OCI-LY1 (cell line): ENCODE results near the gene VTCN1.

Source experiments
- H2AFZ ChIP-seq: fragments of 200-600 bp; sonication (generic), shearing (Covaris generic); 2 replicates; pipeline ENCODE4 v1.6.0; 2014; ENCODE audit warnings: antibody characterized with exemption, mild to moderate bottlenecking, low read length
- H3F3A ChIP-seq: fragments of 200-600 bp; sonication (generic), shearing (Covaris generic); 2 replicates; pipeline ENCODE4 v1.6.0; 2014; ENCODE audit warnings: mild to moderate bottlenecking, antibody characterized with exemption, low read length, moderate library complexity; ENCODE audit not compliant: insufficient read depth
- H3K27ac ChIP-seq: fragments of 200-600 bp; sonication (generic); 2 replicates; pipeline ENCODE4 v1.5.1; 2014; ENCODE audit warnings: low read length, mixed run types, mild to moderate bottlenecking, low read depth; ENCODE audit not compliant: poor library complexity, severe bottlenecking
- H3K27me3 ChIP-seq: fragments of 200-600 bp; sonication (generic); 2 replicates; pipeline ENCODE4 v1.6.0; 2014; ENCODE audit warnings: antibody characterized with exemption, mild to moderate bottlenecking, low read length, moderate library complexity; ENCODE audit not compliant: insufficient read depth
- H3K36me3 ChIP-seq: fragments of 200-600 bp; sonication (generic); 2 replicates; pipeline ENCODE4 v1.6.1; 2014; ENCODE audit warnings: mild to moderate bottlenecking, antibody characterized with exemption, low read length, moderate library complexity, mixed read lengths; ENCODE audit not compliant: insufficient read depth
- H3K4me1 ChIP-seq: fragments of 200-600 bp; sonication (generic); 2 replicates; pipeline ENCODE4 v1.5.1; 2014; ENCODE audit warnings: mild to moderate bottlenecking, low read length, moderate library complexity; ENCODE audit not compliant: insufficient read depth, severe bottlenecking
- H3K4me2 ChIP-seq: fragments of 200-600 bp; sonication (generic), shearing (Covaris generic); 2 replicates; pipeline ENCODE4 v1.6.1; 2014; ENCODE audit warnings: low read length
- H3K4me3 ChIP-seq: fragments of 200-600 bp; sonication (generic); 2 replicates; pipeline ENCODE4 v1.5.1; 2014; ENCODE audit warnings: low read length, low read depth, mild to moderate bottlenecking, mixed read lengths; ENCODE audit not compliant: poor library complexity, severe bottlenecking
- H3K79me2 ChIP-seq: fragments of 200-600 bp; shearing (Covaris generic); 2 replicates; pipeline ENCODE4 v1.6.1; 2016; ENCODE audit warnings: mixed run types, low read length, mixed read lengths; ENCODE audit not compliant: insufficient read depth
- H3K9ac ChIP-seq: fragments of 200-600 bp; sonication (generic), shearing (Covaris generic); 2 replicates; pipeline ENCODE4 v1.6.1; 2014; ENCODE audit warnings: mild to moderate bottlenecking, low read length, mixed read lengths
- H3K9me2 ChIP-seq: fragments of 200-600 bp; sonication (generic), shearing (Covaris generic); 2 replicates; pipeline ENCODE4 v1.6.1; 2014; ENCODE audit warnings: low read depth, mild to moderate bottlenecking, low read length, mixed read lengths
- H3K9me3 ChIP-seq: fragments of 200-600 bp; shearing (Covaris generic); 2 replicates; pipeline ENCODE4 v1.6.1; 2014; ENCODE audit warnings: low read length, mixed read lengths
- H4K20me1 ChIP-seq: fragments of 200-600 bp; sonication (generic), shearing (Covaris generic); 2 replicates; pipeline ENCODE4 v1.6.0; 2016; ENCODE audit warnings: mild to moderate bottlenecking, low read length; ENCODE audit not compliant: insufficient read depth
- EZH2 ChIP-seq: fragments of 200-600 bp; sonication (generic), shearing (Covaris generic); IDR thresholded peaks from 2 replicates; pipeline ENCODE4 v1.8.0; 2017; ENCODE audit warnings: borderline replicate concordance, mixed run types, mild to moderate bottlenecking, antibody characterized with exemption, low read length, moderate library complexity, mixed read lengths
- TF ChIP-seq, protein P1 (sequence below): fragments of 200-600 bp; sonication (generic), shearing (Covaris generic); IDR thresholded peaks from 2 replicates; pipeline ENCODE4 v1.5.1; 2017; ENCODE audit warnings: mild to moderate bottlenecking, antibody characterized with exemption, low read length, moderate library complexity, mixed read lengths

The VTCN1 gene

DNA sequence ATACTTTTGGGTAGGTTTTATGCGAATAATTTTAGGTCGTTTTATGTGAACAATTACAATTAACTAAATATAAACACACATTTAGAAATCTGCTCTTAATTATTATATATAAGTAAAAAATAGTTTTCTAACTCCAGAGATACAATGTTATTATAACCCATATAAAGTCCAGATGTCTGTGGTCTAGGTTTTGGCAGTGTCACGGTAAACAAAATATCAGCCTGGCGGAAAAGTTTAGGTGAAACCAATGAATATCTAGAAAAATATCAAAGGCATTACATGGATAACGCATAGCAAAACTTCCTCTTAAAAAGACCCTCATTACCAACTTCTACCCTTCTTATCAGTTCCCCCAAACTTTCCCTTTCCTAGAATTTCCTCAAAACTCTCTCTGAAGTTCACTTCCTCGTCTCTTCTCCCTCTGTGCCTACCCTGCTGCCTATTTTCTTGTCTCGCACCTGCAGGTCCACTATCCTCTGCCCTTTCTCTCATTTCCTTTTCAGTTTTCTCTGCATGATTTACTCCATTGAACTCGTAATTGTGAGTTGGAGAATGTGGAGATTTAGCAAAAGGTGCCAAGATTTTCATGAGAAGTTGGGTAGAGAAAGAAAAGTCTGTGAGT lies 21.8 kb downstream of the VTCN1 start:
- Histone ChIP-seq H3F3A (no peaks in the 10 kb centered on the region), H3K9ac (no peak overlapping the region), H3K4me3 (no peak overlapping the region), H3K27me3 (no peaks in the 10 kb centered on the region), H3K27ac (no peak overlapping the region), H3K9me2 (no peaks in the 10 kb centered on the region), H4K20me1 (no peaks in the 10 kb centered on the region), H3K79me2 (no peaks in the 10 kb centered on the region), H3K4me2 (no peak overlapping the region), H3K4me1 (no peaks in the 10 kb centered on the region), H3K9me3 (no peaks in the 10 kb centered on the region), H3K36me3 (no peaks in the 10 kb centered on the region), H2AFZ (no peak overlapping the region)
- no peak for TF ChIP-seq EZH2
- TF ChIP-seq, protein P1, sequence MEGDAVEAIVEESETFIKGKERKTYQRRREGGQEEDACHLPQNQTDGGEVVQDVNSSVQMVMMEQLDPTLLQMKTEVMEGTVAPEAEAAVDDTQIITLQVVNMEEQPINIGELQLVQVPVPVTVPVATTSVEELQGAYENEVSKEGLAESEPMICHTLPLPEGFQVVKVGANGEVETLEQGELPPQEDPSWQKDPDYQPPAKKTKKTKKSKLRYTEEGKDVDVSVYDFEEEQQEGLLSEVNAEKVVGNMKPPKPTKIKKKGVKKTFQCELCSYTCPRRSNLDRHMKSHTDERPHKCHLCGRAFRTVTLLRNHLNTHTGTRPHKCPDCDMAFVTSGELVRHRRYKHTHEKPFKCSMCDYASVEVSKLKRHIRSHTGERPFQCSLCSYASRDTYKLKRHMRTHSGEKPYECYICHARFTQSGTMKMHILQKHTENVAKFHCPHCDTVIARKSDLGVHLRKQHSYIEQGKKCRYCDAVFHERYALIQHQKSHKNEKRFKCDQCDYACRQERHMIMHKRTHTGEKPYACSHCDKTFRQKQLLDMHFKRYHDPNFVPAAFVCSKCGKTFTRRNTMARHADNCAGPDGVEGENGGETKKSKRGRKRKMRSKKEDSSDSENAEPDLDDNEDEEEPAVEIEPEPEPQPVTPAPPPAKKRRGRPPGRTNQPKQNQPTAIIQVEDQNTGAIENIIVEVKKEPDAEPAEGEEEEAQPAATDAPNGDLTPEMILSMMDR = no peak

DNA sequence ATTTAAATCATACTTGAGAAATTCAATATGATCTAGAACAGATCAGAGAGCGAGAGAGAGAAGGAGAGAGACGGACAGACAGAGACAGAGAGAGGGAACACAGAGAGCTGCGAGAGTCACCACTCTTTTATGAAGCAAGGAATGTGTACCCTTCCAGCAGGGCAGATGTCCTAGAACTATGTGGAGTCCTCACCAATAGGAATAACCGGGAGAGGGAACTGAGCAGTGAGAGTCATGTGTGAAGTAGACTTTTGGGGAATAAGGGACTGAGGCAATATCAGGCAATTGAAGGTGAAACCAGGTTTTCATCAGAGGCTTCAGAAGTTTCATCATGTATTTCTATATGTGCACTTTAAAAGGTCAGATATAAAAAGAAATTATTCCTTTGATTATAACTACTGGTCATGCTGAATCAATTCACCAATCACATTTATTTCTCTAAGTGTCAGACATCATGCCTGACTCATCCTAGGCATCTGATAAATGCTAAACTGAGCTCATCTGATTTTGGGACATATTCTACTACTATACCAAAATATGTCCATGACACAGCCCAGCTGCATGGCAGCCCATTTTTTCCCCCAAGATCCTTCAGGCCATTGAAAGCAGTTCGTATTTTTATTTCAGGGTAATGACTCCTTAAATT lies 22.4 kb downstream of the VTCN1 start:
- no peak overlapping the region for H3K9ac ChIP-seq
- H3F3A ChIP-seq = no peaks in the 10 kb centered on the region
- no peaks in the 10 kb centered on the region for H3K79me2 ChIP-seq
- TF ChIP-seq EZH2 = no peak
- TF ChIP-seq, protein P1 = no peak
- H3K4me1 ChIP-seq = no peaks in the 10 kb centered on the region
- no peak overlapping the region for H3K4me3 ChIP-seq
- H3K36me3 ChIP-seq = no peaks in the 10 kb centered on the region
- no peaks in the 10 kb centered on the region for H3K9me3 ChIP-seq
- H3K4me2 ChIP-seq = no peak overlapping the region
- H4K20me1 ChIP-seq = no peaks in the 10 kb centered on the region
- no peaks in the 10 kb centered on the region for H3K27me3 ChIP-seq
- H3K9me2 ChIP-seq = no peaks in the 10 kb centered on the region
- H2AFZ ChIP-seq = no peak overlapping the region
- no peak overlapping the region for H3K27ac ChIP-seq

DNA sequence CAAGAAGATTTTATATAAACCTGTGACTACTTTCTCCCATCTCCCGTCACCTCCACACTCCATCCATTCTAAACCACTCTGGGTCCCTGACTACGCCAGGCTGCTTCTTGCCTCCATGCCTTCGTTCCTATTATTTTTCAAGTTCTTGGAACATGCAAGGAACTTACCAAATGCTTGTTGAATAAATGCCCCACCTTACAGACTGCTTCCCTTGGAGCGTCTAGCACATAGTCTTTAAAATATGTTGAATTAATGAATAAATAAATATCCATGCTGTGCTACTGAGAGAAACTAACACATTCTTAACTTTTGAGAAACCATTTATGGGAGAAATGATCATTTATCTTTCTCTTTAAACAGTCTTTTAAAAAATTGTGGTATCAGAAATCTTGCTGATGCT lies 27.6 kb downstream of the VTCN1 start:
- no peak for TF ChIP-seq EZH2
- TF ChIP-seq, protein P1 = no peak
- H3F3A ChIP-seq = no peaks in the 10 kb centered on the region
- no peaks in the 10 kb centered on the region for H3K36me3 ChIP-seq
- no peak overlapping the region for H2AFZ ChIP-seq
- H3K4me1 ChIP-seq = no peaks in the 10 kb centered on the region
- H3K9me2 ChIP-seq = no peaks in the 10 kb centered on the region
- H3K27me3 ChIP-seq = no peaks in the 10 kb centered on the region
- no peak overlapping the region for H3K4me3 ChIP-seq
- no peak overlapping the region for H3K27ac ChIP-seq
- H3K9me3 ChIP-seq = no peaks in the 10 kb centered on the region
- H3K79me2 ChIP-seq = no peaks in the 10 kb centered on the region
- H3K4me2 ChIP-seq = no peak overlapping the region
- H4K20me1 ChIP-seq = no peaks in the 10 kb centered on the region
- H3K9ac ChIP-seq = no peak overlapping the region
